Activated CD8-positive, alpha-beta T cell treated with anti-CD3 and anti-CD28 coated beads for 36 hours (primary cell): ENCODE results near the gene RBP4. TPM values are rescaled to one million over a fixed set of nuclear protein-coding genes. Genes with fewer than 3 reads are reported as not detected.

Experiments
- ATAC-seq: fragments of 200-7000 bp; cut with Tn5 transposase; one replicate; pipeline ENCODE4 v1.10.0; 2021; ENCODE audit warnings: mild to moderate bottlenecking, moderate library complexity
- CTCF ChIA-PET: fragments of 350-600 bp; sonication (Branson Sonifier 250); formaldehyde crosslinking; loops from one replicate; lab custom pipeline; 2021; ENCODE audit warnings: antibody characterized with exemption; lab: Charles Lee
- POLR2A ChIA-PET: fragments of 350-600 bp; sonication (Branson Sonifier 250); formaldehyde crosslinking; loops from one replicate; lab custom pipeline; 2021; ENCODE audit warnings: antibody characterized with exemption; lab: Charles Lee
- DNase-seq: peaks from one replicate; pipeline ENCODE4 v3.0.0-alpha.2; 2020
- H3K27ac Mint-ChIP-seq: one replicate; pipeline ENCODE4 v1.8.0; 2021; ENCODE audit warnings: mild to moderate bottlenecking, mixed read lengths
- H3K27me3 Mint-ChIP-seq: one replicate; pipeline ENCODE4 v1.8.0; 2021; ENCODE audit warnings: mixed read lengths
- H3K36me3 Mint-ChIP-seq: one replicate; pipeline ENCODE4 v1.8.0; 2021; ENCODE audit warnings: low read depth, mixed read lengths
- H3K4me1 Mint-ChIP-seq: one replicate; pipeline ENCODE4 v1.8.0; 2021; ENCODE audit warnings: low read depth, mixed read lengths
- H3K4me3 Mint-ChIP-seq: one replicate; pipeline ENCODE4 v1.8.0; 2021; ENCODE audit warnings: mild to moderate bottlenecking, moderate library complexity, mixed read lengths
- H3K9me3 Mint-ChIP-seq: one replicate; pipeline ENCODE4 v1.8.0; 2021; ENCODE audit warnings: mixed read lengths
- intact Hi-C: fragments of 100-400 bp; cut with micrococcal nuclease; formaldehyde crosslinking; loops from one replicate; pipeline ENCODE4 v1.10.0; 2022
- total RNA-seq, 2 experiments: library from RNA; stranded (reverse); gene quantifications; one replicate each; pipeline ENCODE4 v1.2.3, GENCODE V29; 2021
- TF ChIP-seq, protein P1 (sequence below): fragments of 200-600 bp; IDR thresholded peaks from one replicate; pipeline ENCODE4 v1.8.0; 2022; ENCODE audit warnings: antibody characterized with exemption, mild to moderate bottlenecking

The RBP4 gene
- total RNA-seq, 2 experiments from 2014 or later, result not detected

DNA sequence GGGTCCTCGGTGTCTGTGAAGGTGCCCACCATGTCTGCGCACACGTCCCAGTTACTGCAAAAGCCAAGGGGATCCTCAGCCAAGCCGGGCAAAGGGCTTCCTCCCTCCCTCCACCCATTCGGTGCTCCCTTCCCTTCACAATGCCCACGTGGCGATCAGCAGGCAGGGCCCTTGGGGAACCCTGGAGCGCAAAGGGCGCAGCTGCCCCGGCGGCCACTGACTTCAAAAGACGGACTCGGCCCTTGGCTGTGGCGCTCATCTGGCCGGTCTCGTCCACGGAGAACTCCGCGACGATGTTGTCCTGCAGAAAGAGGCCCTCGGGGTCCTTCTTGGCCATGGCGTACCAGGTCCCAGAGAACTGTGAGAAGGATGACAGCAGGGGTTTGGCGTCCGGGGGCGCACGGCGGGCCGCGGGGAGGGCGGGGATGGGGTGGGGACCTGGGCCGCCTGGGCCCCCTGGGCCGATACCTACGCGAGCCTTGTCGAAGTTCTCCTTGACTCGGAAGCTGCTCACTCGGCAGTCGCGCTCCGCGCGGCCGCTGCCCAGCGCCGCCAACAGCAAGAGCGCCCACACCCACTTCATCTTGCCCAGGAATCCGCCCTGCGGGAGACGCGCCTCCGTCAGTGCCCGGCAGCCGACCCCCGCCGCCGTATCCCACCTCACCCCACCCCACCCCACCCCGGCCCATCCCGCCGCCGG lies 439 bp downstream of the RBP4 start:
- ChIA-PET POLR2A (no interaction called here), CTCF (no interaction called here)
- Mint-ChIP-seq H3K27ac (no peak overlapping the region), H3K36me3 (no peaks in the 10 kb centered on the region), H3K27me3 (peaks cover 26% of the 10 kb centered on the region), H3K4me1 (no peaks in the 10 kb centered on the region), H3K4me3 (no peak overlapping the region), H3K9me3 (no peaks in the 10 kb centered on the region)
- intact Hi-C loops, result no loop called here
- ATAC-seq (no peak), DNase-seq (no peak)
- TF ChIP-seq, protein P1, sequence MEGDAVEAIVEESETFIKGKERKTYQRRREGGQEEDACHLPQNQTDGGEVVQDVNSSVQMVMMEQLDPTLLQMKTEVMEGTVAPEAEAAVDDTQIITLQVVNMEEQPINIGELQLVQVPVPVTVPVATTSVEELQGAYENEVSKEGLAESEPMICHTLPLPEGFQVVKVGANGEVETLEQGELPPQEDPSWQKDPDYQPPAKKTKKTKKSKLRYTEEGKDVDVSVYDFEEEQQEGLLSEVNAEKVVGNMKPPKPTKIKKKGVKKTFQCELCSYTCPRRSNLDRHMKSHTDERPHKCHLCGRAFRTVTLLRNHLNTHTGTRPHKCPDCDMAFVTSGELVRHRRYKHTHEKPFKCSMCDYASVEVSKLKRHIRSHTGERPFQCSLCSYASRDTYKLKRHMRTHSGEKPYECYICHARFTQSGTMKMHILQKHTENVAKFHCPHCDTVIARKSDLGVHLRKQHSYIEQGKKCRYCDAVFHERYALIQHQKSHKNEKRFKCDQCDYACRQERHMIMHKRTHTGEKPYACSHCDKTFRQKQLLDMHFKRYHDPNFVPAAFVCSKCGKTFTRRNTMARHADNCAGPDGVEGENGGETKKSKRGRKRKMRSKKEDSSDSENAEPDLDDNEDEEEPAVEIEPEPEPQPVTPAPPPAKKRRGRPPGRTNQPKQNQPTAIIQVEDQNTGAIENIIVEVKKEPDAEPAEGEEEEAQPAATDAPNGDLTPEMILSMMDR, result no peak

DNA sequence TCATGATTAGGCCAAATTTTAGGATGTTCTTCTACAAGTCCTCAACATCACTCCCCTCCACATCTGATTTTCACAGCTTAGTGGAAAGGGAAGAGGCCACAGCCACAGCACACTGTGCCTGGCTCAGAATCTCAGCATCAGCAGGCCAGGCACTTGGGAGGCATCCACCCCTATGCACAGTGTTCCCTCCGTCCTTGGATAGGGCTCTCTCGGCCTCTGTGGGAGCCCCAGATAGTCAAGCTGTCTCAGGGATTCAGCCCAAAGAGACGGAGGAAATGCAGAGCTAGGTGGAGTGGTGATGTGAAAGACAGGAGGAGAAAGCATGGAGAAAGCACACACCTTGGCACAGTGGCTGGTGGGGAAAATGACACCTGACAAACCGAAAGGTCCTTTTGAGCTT lies 1.3 kb downstream of the RBP4 start:
- Mint-ChIP-seq H3K4me1 (no peaks in the 10 kb centered on the region), H3K9me3 (no peaks in the 10 kb centered on the region), H3K27me3 (peaks cover 26% of the 10 kb centered on the region), H3K36me3 (no peaks in the 10 kb centered on the region), H3K4me3 (no peak overlapping the region), H3K27ac (no peak overlapping the region)
- intact Hi-C loops, result no loop called here
- TF ChIP-seq, protein P1, result no peak
- POLR2A ChIA-PET, result no interaction called here
- DNase-seq (no peak), ATAC-seq (no peak)
- CTCF ChIA-PET, result no interaction called here

DNA sequence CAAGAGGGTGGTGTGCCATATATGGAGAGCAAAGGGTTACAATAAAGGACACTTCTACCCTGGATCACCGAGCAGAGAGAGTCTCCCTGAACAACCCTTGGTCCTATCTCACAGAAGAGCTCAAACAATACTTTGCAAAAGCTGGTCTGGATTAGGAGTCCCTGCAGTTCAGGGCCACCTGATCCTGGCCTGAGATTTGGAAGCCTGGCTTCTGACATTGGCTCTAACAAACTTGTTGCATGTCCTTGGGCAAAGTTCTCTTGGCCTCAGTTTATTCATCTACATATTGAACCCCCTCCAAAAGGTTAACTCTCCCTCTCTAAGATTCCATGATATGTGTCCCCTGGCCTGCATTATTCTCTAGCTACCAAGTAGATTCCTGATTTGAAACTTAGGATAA lies 1.7 kb downstream of the RBP4 start:
- H3K27me3 Mint-ChIP-seq, result peaks cover 26% of the 10 kb centered on the region
- intact Hi-C loops, result no loop called here

DNA sequence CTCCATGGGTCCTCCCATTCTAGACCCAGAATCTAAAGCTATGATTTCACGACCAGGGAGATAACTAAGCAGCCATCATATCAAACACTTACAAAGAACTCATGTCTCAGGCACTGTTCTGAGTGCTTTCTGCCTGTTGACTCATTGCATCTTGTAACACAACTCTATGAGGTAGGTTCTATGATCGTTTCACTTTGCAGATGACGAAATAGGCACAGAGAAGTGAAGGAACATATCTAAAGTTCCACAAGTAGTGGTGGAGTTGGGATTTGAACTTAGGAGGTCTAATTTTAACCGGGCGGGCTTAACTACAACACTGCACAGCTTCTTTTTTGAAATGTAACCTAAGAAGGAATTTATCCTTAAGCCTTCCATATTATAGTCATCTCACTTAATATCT lies 2.9 kb downstream of the RBP4 start:
- CTCF ChIA-PET, result no interaction called here
- DNase-seq, result no peak
- TF ChIP-seq, protein P1, result no peak

More for the DNA sequence above, 1.7 kb downstream of the RBP4 start:
- TF ChIP-seq, protein P1, result no peak
- no peaks in the 10 kb centered on the region for H3K36me3 Mint-ChIP-seq
- H3K9me3 Mint-ChIP-seq, result no peaks in the 10 kb centered on the region
- ChIA-PET CTCF (no interaction called here), POLR2A (no interaction called here)
- no peaks in the 10 kb centered on the region for H3K4me1 Mint-ChIP-seq
- ATAC-seq, result no peak
- H3K27ac Mint-ChIP-seq, result no peak overlapping the region
- no peak for DNase-seq
- no peak overlapping the region for H3K4me3 Mint-ChIP-seq

DNA sequence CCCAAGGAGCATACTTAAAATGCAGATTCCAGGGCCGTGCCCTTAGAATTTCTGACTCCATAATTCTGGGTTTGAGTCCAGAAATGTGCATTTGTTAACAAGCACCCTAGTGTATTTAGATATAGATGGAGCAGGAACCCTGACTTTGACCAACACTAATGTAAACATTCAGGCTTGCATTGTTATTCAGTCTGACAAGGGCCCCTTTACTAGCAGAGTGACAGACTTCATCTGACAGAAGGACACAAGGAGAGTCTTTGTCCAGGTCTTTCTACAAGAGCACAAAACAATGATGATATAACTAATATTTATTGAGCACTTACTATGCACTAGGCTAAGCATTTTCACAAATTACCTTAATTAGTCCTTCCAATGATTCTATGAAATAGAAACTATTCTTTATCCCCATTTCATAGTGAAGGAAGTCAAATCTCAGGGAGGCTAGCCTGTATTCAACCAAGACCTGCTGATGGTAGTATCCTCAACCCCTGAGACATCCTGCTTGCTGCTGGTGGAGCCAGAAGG lies 3.9 kb downstream of the RBP4 start:
- H3K27ac Mint-ChIP-seq, result no peak overlapping the region
- H3K4me1 Mint-ChIP-seq, result no peaks in the 10 kb centered on the region
- no peak overlapping the region for H3K4me3 Mint-ChIP-seq
- ChIA-PET POLR2A (no interaction called here), CTCF (no interaction called here)
- no peaks in the 10 kb centered on the region for H3K36me3 Mint-ChIP-seq
- DNase-seq, result no peak
- H3K9me3 Mint-ChIP-seq, result no peaks in the 10 kb centered on the region
- ATAC-seq, result no peak
- TF ChIP-seq, protein P1, result no peak
- H3K27me3 Mint-ChIP-seq, result peaks cover 12% of the 10 kb centered on the region
- intact Hi-C loops, result no loop called here

More for the DNA sequence above, 2.9 kb downstream of the RBP4 start:
- no peaks in the 10 kb centered on the region for H3K4me1 Mint-ChIP-seq
- ATAC-seq, result no peak
- H3K36me3 Mint-ChIP-seq, result no peaks in the 10 kb centered on the region
- no peaks in the 10 kb centered on the region for H3K9me3 Mint-ChIP-seq
- H3K27me3 Mint-ChIP-seq, result peaks cover 20% of the 10 kb centered on the region
- no peak overlapping the region for H3K4me3 Mint-ChIP-seq
- no peak overlapping the region for H3K27ac Mint-ChIP-seq
- intact Hi-C loops, result no loop called here
- POLR2A ChIA-PET, result no interaction called here
